LHCN-M2 (cell line): ENCODE measurements around the gene HPRT1. TPM values are rescaled to one million over a fixed set of nuclear protein-coding genes. Genes with fewer than 3 reads are reported as not detected.

Experiments
- DNase-seq: peaks from one replicate; pipeline ENCODE4 v3.0.0-alpha.2; 2012; ENCODE audit warnings: low read depth
- total RNA-seq: library from RNA; depleted of rRNA; stranded (reverse); fragments of >200 nt; gene quantifications from 2 replicates; pipeline ENCODE4 v1.2.3, GENCODE V29; 2014; rRNA removed

The HPRT1 gene
- total RNA-seq, 1 experiment from 2014 or later = 8.8 TPM

GRCh38 chrX:134543288-134543687 is 83.3 kb downstream of the HPRT1 start:
- peak; percentile 50 for DNase-seq

GRCh38 chrX:134544135-134544512 is 84.2 kb downstream of the HPRT1 start:
- DNase-seq = no peak

DNA sequence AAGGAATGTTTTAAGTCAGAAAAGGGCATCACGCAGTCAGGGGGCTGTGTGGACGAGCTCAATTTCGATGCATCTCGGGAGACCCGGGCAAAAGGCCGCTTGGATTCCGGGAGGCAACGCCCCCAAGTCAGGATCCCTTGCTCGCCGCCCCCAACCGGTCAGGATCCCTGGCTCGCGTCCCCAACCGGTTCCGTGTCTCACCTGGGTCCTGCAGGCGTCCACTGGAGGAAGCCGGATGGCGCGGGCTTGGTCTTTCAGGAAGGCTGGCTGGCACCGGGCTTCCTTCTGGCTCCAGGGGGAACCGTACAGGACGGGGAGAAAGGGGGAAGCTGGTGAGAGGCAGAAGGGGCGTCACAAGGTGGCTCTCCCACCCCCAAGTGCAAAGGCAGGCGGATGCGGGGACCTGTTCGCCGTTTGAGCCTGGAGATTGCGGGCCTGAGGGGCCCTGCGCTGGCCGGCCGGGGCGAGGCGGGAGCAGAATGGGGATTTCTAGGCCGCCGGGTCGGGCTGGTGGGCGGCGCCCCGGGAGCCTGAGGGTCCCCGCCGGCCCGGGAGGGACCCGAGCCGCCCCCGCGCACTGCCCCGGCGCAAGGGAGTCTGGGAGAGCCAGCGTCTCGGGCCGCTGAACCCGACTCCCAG is 84.7 kb downstream of the HPRT1 start:
- DNase-seq = no peak

DNA sequence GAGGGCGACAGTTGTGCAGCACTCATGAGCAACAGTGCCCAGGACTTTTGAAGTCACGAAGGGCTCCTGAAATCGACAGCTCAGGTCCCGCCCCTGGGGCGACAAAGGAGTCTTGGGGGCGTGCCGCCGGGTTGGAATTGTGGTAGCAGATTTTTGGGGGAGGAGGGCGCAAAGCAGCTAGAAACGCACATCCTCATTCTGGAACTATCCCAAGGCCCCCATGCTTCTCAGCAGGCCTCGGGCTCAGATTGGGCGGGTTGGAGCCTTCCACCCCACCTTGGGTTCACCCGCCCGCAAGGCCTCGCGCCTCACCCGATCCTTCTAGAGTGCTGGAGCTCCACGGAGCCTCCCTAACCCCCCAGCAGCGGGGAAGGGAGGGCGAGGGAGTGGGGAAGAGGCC is 85.5 kb downstream of the HPRT1 start:
- no peak for DNase-seq

- no peak for DNase-seq
These were observed 86.2 kb downstream of the HPRT1 start for GRCh38 chrX:134546187-134546586.

DNA sequence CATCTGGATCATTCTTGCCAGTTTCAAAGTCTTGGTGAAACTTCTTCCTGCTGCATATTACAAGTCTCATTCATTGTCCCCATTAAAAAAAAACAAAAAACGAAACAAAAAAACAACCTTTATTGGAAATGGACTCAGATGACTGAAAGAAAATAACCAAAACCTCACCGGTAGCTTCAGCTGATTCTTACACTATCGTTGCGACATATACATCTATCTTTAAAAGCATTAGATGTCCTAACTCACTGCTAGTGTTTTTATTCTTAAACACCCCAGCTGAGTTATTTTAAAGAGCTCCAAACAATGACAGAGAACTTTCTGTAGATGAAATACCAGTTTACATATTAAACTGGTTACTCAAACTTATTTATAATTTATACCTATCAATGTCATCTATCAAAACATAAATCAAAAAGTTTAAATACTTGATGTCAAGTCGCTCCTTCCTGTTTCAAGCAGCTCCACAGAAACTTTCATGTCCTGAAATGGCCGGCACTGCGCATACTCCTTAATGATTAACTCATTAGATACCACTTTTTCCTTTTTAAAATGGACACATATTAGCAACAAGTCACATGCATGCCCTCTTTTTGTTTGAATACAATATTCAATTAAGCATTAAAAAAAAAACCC is 87.2 kb downstream of the HPRT1 start:
- DNase-seq = peak; percentile 33

GRCh38 chrX:134548257-134549201 is 88.6 kb downstream of the HPRT1 start:
- peak; percentile 34 for DNase-seq

Other genes starting within 250 kb of the HPRT1 start
- 0.17 and 0.58 TPM in 2 replicates for gene CCDC160, start 223.0 kb upstream of the HPRT1 start, total RNA-seq
- gene PHF6, start 86.9 kb upstream of the HPRT1 start, total RNA-seq = 20.8 and 25.8 TPM in 2 replicates
- gene PLAC1, start 198.3 kb downstream of the HPRT1 start, total RNA-seq = 0.17 TPM in 1 of 2 replicates, not detected in the other